Mesenchymal stem cell (in vitro differentiated cells and primary cell): ENCODE results near the gene FOXN1.

Source experiments
- DNase-seq: peaks from one replicate; pipeline ENCODE4 v3.0.0-alpha.2; 2013
- H2AFZ ChIP-seq: one replicate; pipeline ENCODE4 v1.6.1; 2013; ENCODE audit warnings: low read depth, mild to moderate bottlenecking, control low read depth, inconsistent platforms, low read length, moderate library complexity
- H2AK5ac ChIP-seq: 2 replicates; pipeline ENCODE4 v1.6.1; 2013; ENCODE audit warnings: low read length, moderate library complexity, mild to moderate bottlenecking, inconsistent platforms; ENCODE audit not compliant: severe bottlenecking
- H2BK120ac ChIP-seq: one replicate; pipeline ENCODE4 v1.6.1; 2013; ENCODE audit warnings: low read depth, mild to moderate bottlenecking, inconsistent platforms, low read length, moderate library complexity
- H2BK12ac ChIP-seq, 2 experiments: one replicate each; pipeline ENCODE4 v1.6.1; 2013; ENCODE audit warnings: inconsistent platforms in 2 of 2, low read length in 2 of 2, mild to moderate bottlenecking in 2 of 2, moderate library complexity in 2 of 2, control low read depth in 1 of 2
- H2BK15ac ChIP-seq: one replicate; pipeline ENCODE4 v1.6.1; 2013; ENCODE audit warnings: mild to moderate bottlenecking, low read depth, inconsistent platforms; ENCODE audit not compliant: poor library complexity, severe bottlenecking
- H2BK5ac ChIP-seq: 2 replicates; pipeline ENCODE4 v1.6.1; 2013; ENCODE audit warnings: low read depth, mild to moderate bottlenecking, low read length, control low read depth, inconsistent platforms; ENCODE audit not compliant: poor library complexity, severe bottlenecking
- H3K14ac ChIP-seq, 2 experiments: one replicate each; pipeline ENCODE4 v1.6.1; 2013; ENCODE audit warnings: inconsistent platforms in 2 of 2, low read length in 2 of 2, control low read depth in 1 of 2, mild to moderate bottlenecking in 1 of 2, moderate library complexity in 1 of 2
- H3K18ac ChIP-seq, 2 experiments: one replicate each; pipeline ENCODE4 v1.6.1; 2013; ENCODE audit warnings: inconsistent platforms in 2 of 2, low read length in 2 of 2, control low read depth in 1 of 2, low read depth in 1 of 2, mild to moderate bottlenecking in 1 of 2
- H3K23ac ChIP-seq, 2 experiments: one replicate each; pipeline ENCODE4 v1.6.1; 2013; ENCODE audit warnings: inconsistent platforms in 2 of 2, low read length in 2 of 2, mild to moderate bottlenecking in 2 of 2, moderate library complexity in 2 of 2, control low read depth in 1 of 2
- H3K27ac ChIP-seq: 2 replicates; pipeline ENCODE4 v1.5.1; 2013; ENCODE audit warnings: mild to moderate bottlenecking, moderate library complexity, low read length, control low read depth, inconsistent platforms; ENCODE audit not compliant: poor library complexity, severe bottlenecking
- H3K27me3 ChIP-seq, 2 experiments: 2 replicates each; pipeline versions ENCODE4 v1.6.1 to v1.7.0; 2013; ENCODE audit warnings: low read length in 2 of 2, mild to moderate bottlenecking in 2 of 2, moderate library complexity in 2 of 2, control low read depth in 1 of 2, inconsistent platforms in 1 of 2; ENCODE audit not compliant: control insufficient read depth in 1 of 2, insufficient read depth in 1 of 2
- H3K36me3 ChIP-seq, 2 experiments: 2 replicates each; pipeline versions ENCODE4 v1.6.1 to v1.7.0; 2013; ENCODE audit warnings: low read length in 2 of 2, control low read depth in 1 of 2, inconsistent platforms in 1 of 2, low read depth in 1 of 2, mild to moderate bottlenecking in 1 of 2; ENCODE audit not compliant: insufficient read depth in 2 of 2, control insufficient read depth in 1 of 2
- H3K4ac ChIP-seq, 2 experiments: one replicate each; pipeline ENCODE4 v1.6.1; 2013; ENCODE audit warnings: inconsistent platforms in 2 of 2, low read length in 2 of 2, mild to moderate bottlenecking in 2 of 2, moderate library complexity in 2 of 2, control low read depth in 1 of 2, low read depth in 1 of 2
- H3K4me1 ChIP-seq: 2 replicates; pipeline ENCODE4 v1.6.1; 2013; ENCODE audit warnings: low read depth, low read length, control low read depth; ENCODE audit not compliant: control insufficient read depth, insufficient read depth
- H3K4me2 ChIP-seq: 2 replicates; pipeline ENCODE4 v1.6.1; 2013; ENCODE audit warnings: low read length, mild to moderate bottlenecking, inconsistent platforms; ENCODE audit not compliant: poor library complexity, severe bottlenecking
- H3K4me3 ChIP-seq, 2 experiments: 2 replicates each; pipeline versions ENCODE4 v1.5.1 to v1.7.0; 2013; ENCODE audit warnings: low read length in 2 of 2, mild to moderate bottlenecking in 2 of 2, control low read depth in 1 of 2, low read depth in 1 of 2; ENCODE audit not compliant: insufficient read depth in 1 of 2
- H3K79me1 ChIP-seq: replicated peaks from 2 replicates; pipeline ENCODE4 v1.6.1; 2013; ENCODE audit warnings: mild to moderate bottlenecking, control low read depth, low read length, inconsistent platforms; ENCODE audit not compliant: poor library complexity, severe bottlenecking
- H3K9ac ChIP-seq: 2 replicates; pipeline ENCODE4 v1.7.0; 2013; ENCODE audit warnings: mild to moderate bottlenecking, low read length, moderate library complexity
- H3K9me3 ChIP-seq: 2 replicates; pipeline ENCODE4 v1.7.0; 2013; ENCODE audit warnings: mild to moderate bottlenecking, low read length; ENCODE audit not compliant: control insufficient read depth
- H4K8ac ChIP-seq: one replicate; pipeline ENCODE4 v1.6.1; 2013; ENCODE audit warnings: inconsistent platforms, mild to moderate bottlenecking, low read length, moderate library complexity
- H4K91ac ChIP-seq: one replicate; pipeline ENCODE4 v1.6.1; 2013; ENCODE audit warnings: mild to moderate bottlenecking, low read length, inconsistent platforms
- WGBS: methylation state at CpG from one replicate; pipeline ENCODE4 v1.1.7; 2013; ENCODE audit warnings: mixed read lengths; 5-methylcytosine and 5-hydroxymethylcytosine counted together

The FOXN1 gene

GRCh38 chr17:28563475-28563874 is 57.3 kb downstream of the FOXN1 start:
- Histone ChIP-seq H3K4me2 (no peak overlapping the region), H3K4me1 (peaks cover 12% of the 10 kb centered on the region), H3K4ac (no peak overlapping the region), H4K91ac (peak overlapping the region; percentile 28), H3K14ac (no peak overlapping the region), H3K9me3 (no peaks in the 10 kb centered on the region), H2BK5ac (no peak overlapping the region), H3K23ac (no peak overlapping the region), H3K27ac (peak overlapping the region; percentile 83), H3K79me1 (peaks cover 16% of the 10 kb centered on the region), H3K18ac (no peak overlapping the region), H2AFZ (no peak overlapping the region), H3K4me3 (no peak overlapping the region), H4K8ac (peak overlapping the region; percentile 31), H2BK120ac (no peak overlapping the region), H2BK12ac (peak overlapping the region in 1 of 2 experiments; percentile 49), H3K27me3 (no peaks in the 10 kb centered on the region), H2BK15ac (no peak overlapping the region), H2AK5ac (peak overlapping the region; percentile 66), H3K9ac (no peak overlapping the region), H3K36me3 (peaks cover 13 to 39% of the 10 kb centered on the region in 2 experiments)
- DNase-seq, result peak; percentile 70
- WGBS, result 87% methylated on average over 3 of the region's 3 CpGs

- Histone ChIP-seq H3K36me3 (peaks cover 0 to 16% of the 10 kb centered on the region in 2 experiments), H3K27me3 (no peaks in the 10 kb centered on the region), H3K9ac (no peak overlapping the region), H3K4me3 (no peak overlapping the region), H2BK120ac (no peak overlapping the region), H4K8ac (no peak overlapping the region), H3K9me3 (no peaks in the 10 kb centered on the region), H3K79me1 (peaks cover 17% of the 10 kb centered on the region), H2AK5ac (no peak overlapping the region), H3K4me2 (no peak overlapping the region), H3K14ac (no peak overlapping the region), H2AFZ (no peak overlapping the region), H2BK5ac (no peak overlapping the region), H2BK12ac (no peak overlapping the region), H3K27ac (no peak overlapping the region), H3K4me1 (peaks cover 18% of the 10 kb centered on the region), H3K18ac (no peak overlapping the region), H4K91ac (no peak overlapping the region), H2BK15ac (no peak overlapping the region), H3K4ac (no peak overlapping the region), H3K23ac (no peak overlapping the region)
- DNase-seq, result no peak
- 96% methylated on average over 3 of the region's 3 CpGs for WGBS
Observed at GRCh38 chr17:28567604-28568003, 61.5 kb downstream of the FOXN1 start.

- Histone ChIP-seq H3K9ac (no peak overlapping the region), H2BK15ac (no peak overlapping the region), H3K4me3 (no peak overlapping the region), H2BK120ac (no peak overlapping the region), H3K14ac (no peak overlapping the region), H2AFZ (no peak overlapping the region), H3K4ac (no peak overlapping the region), H3K4me1 (peaks cover 10% of the 10 kb centered on the region), H3K18ac (no peak overlapping the region), H3K27ac (no peak overlapping the region), H4K8ac (no peak overlapping the region), H3K79me1 (peaks cover 17% of the 10 kb centered on the region), H3K9me3 (no peaks in the 10 kb centered on the region), H3K36me3 (peaks cover 6 to 10% of the 10 kb centered on the region in 2 experiments), H2BK5ac (no peak overlapping the region), H3K27me3 (no peaks in the 10 kb centered on the region), H2BK12ac (no peak overlapping the region), H3K23ac (no peak overlapping the region), H3K4me2 (no peak overlapping the region), H4K91ac (no peak overlapping the region), H2AK5ac (no peak overlapping the region)
- DNase-seq, result no peak
- WGBS, result 100% methylated on average over 1 of the region's 1 CpG
Observed at GRCh38 chr17:28569446-28569845, 63.3 kb downstream of the FOXN1 start.

GRCh38 chr17:28570716-28571360 is 64.7 kb downstream of the FOXN1 start:
- Histone ChIP-seq H3K27ac (no peak overlapping the region), H2AFZ (peak overlapping the region; percentile 90), H3K4ac (peak overlapping the region in 1 of 2 experiments; percentile 57), H3K9ac (peak overlapping the region; percentile 92), H2BK15ac (no peak overlapping the region), H2BK12ac (no peak overlapping the region), H3K4me2 (peak overlapping the region; percentile 90), H3K14ac (peak overlapping the region in 1 of 2 experiments; percentile 68), H3K36me3 (peaks cover 6 to 12% of the 10 kb centered on the region in 2 experiments), H4K8ac (peak overlapping the region; percentile 78), H3K18ac (peak overlapping the region; percentile 71 to 77), H2BK5ac (no peak overlapping the region), H3K23ac (peak overlapping the region in 1 of 2 experiments; percentile 51), H3K79me1 (peaks cover 13% of the 10 kb centered on the region), H2BK120ac (no peak overlapping the region), H3K4me1 (peaks cover 10% of the 10 kb centered on the region), H3K4me3 (peak overlapping the region; percentile 77 to 99), H4K91ac (peak overlapping the region; percentile 36), H2AK5ac (no peak overlapping the region), H3K9me3 (no peaks in the 10 kb centered on the region), H3K27me3 (no peaks in the 10 kb centered on the region)
- 1% methylated on average over 39 of the region's 39 CpGs for WGBS
- peak; percentile 47 for DNase-seq
